Kidney capillary endothelial cell (primary cell): ENCODE results near the gene CBX1.
"Not testable (repeated sequence)": the region's sequence is repeated elsewhere in the genome, so short reads cannot be mapped to it uniquely, and the experiment has no call there.

Experiments
- DNase-seq: peaks from one replicate; pipeline ENCODE4 v3.0.0-alpha.2; 2018; ENCODE audit warnings: low spot score

The CBX1 gene

DNA sequence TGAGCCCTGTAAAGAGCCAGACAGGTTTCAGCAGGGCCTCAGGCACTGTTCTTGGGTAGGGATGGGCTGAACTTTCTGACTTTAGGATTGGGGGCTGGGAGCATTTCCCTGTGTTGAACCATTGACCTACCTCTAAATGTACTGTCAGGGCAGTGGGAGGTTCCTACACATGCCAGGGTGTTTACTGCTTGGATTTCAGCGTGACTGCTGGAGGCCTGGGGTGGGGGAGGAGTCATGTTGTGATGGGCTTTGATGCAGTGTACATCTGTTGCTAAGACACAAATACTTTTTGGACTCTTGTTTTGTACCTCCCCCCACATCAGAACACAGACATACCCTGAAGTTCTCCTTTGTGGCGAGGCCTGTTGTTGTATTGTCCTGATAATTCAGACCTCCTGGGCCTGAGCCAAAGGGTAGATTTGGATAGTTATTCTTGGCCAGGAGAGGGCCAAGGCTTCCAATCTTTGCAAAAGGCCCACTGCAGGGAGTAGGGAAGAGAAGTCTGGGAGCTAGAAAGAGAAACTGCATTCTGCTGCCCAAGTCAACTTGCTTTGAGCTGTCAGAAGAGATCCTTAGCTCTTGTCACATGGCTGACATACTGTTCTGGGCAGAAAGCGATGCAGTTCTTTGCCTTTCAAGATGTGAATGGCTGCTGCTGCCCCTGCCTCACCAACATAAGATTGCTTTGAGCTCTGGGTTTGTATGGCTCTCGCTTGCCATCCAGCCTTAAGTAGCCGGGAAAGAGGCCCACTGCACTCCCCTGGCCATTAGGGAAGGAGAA, 49.4 kb downstream of the CBX1 start:
- DNase-seq, result no peak

DNA sequence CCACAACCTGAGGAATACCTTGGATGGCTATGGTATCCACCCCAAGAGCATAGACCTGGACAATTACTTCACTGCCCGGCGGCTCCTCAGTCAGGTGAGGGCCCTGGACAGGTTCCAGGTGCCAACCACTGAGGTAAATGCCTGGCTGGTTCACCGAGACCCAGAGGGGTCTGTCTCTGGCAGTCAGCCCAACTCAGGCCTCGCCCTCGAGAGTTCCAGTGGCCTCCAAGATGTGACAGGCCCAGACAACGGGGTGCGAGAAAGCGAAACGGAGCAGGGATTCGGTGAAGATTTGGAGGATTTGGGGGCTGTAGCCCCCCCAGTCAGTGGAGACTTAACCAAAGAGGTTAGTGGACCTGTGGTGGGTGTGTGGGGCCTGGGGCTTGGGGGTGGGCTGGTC, 50.0 kb downstream of the CBX1 start:
- DNase-seq, result no peak

DNA sequence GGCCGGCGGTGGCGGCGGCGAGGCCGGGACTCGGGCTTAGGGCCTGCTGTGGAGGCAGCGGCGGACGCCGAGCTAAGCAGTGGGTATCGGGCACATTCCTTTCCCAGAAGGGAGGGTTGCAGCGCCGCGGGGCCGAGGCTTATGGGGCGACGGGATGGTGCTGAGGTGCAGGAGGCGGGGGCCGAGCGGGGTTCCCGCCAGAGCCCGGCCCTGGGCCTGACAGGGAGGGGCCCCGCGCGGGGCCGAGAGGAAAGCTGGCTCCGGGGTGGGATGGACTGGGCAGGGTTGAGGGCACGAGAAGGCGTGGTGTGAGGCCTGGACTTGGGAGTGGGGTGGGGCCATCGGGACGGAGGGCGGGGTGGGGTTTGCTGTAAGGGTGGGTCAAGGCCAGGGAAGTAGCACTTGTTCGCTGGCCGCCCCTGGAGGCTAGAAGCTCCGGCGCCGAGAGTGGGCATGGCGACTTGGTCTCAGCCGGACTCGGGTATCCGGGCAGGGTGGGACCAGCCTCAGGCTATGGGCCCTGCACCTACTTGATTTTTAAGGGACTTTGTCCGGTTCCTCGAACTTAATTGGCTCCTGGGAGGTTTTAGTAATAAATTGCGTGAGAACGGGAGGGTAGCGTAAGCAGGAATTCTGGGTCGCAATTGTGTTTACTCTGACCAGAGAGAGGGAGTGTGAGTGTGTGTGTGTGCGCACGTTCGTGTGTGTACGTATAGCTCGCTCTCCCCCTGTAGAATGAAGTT, 52.7 kb downstream of the CBX1 start:
- peak; percentile 86 for DNase-seq

DNA sequence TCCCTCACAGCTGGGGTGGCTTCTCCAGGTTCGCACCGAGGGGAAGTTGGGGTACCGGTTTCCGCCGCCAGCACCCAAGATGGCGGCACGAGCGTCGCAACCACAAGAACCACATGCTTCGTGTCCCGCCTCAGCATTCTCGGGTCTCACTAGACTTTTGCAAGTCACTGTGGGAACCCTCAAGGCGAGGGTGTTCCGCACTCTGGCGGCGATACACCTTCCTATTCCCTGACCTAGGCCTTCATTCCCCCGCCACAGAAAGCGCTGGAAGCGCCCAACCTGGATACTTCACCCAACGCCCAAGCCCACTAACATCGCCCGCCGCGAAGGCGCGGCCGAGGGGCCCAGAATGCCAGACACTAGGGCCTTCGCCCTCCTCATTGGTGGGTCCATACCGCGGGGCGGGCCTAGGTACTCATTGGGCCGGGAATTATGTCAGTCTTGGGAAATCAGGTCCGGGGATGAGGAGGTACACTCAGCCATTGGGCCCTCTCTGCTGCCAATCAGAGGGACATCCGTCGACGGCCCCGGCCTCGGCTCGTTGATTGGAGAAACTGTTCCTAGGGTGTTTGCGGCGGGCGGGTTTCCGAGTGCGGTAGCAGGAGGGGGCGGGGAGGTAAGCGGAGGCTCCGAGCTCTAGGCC, 53.4 kb downstream of the CBX1 start, which contains the start of gene NFE2L1:
Gene NFE2L1 (plus strand): TSS at position 619 of the 643 bp plus-strand sequence. CDS start 2,760 bp downstream, outside the sequence.
- DNase-seq, result peak; percentile 99

DNA sequence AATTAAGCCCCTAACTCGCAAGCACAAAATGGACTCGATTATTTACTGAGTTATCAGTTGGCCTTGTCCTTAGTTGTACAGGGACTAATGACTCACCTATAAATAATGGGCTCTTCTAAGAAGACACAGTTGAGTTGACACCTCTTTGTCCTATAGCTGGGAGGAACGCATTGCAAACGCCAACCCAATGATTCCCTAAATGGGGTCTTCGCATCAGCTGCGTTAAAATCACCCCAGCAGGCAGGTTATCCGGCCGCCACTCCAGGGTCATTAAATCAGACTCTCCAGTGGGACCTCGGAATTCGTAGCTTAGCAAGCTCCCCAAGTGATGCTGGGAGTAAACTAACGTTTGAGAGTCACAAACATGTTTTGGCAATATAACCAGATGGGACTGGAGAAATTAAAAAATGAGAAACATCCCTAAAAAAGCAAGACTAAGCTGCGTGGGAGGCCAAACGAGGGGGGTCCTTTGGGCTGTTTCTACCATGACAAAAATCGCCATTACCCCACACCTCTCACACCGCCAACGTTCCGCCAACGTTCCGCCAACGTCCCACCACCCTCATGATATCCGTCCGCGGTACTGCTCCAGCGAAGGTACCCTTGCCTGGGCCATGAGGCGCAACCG, 54.1 kb downstream of the CBX1 start:
- DNase-seq, result no peak

DNA sequence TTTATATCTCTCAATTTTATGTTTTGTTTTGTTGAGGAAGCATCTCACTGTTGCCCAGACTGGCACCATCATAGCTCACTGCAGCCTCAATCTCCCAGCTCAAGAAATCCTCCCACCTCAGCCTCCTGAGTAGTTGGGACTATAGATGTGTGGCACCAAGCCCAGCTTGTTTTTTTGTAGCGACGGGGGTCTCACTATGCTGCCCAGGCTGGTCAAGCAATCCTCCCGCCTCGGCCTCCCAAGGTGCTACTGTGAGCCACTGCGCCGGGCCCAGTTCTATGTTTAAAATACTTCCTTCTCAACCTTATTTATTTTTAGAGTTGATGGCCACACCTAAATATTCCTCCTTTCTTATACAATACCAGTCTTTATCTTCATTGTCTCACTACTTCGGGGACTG, 55.0 kb downstream of the CBX1 start:
- DNase-seq, result no peak

DNA sequence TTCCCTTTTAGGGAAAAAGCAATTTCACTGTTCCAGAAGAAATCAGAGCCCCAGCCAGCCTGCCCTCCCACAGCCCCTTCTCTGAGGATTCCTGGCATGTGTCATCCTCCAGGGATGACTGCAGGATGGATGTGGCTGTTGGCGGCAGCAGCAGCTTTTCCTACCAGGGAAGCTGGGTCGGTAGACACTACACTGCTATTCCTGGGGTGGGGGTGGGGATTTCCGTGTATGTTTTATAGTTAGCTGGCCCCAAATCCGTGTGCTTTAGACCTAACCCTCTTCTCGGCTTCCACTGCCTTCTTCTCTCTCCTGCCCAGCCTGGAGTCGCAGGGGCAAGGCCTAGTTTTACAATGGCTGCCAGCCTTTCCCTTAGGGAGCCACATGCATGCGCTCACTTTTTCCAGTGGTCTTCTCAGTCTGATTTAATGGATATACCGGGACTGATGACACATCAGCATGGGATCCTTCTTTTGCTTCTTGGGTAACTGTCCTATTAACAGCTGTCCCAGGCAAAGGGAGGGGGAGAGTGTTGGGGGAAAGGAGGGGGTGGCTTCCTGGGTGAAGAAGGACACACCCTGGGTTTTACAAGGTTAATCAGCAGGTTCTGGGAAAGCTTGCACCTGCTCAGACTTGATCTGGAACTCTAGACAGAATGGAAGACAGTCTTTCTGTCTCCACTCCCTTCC, 55.8 kb downstream of the CBX1 start:
- DNase-seq, result no peak

DNA sequence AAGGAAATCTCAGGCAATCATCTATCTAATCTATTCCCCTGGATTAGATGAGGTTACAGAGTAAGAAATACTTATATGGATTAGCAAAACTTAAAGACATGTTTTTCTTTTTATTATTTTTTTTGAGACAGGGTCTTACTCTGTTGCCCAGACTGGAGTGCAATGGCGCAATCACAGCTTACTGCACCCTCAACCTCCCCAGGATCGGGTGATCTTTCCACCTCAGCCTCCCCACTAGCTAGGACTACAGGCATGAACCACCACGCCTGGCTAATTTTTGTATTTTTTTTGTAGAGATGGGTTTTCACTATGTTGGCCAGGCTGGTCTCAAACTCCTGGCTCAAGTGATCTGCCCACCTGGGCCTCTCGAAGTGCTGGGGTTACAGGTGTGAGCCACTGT, 56.4 kb downstream of the CBX1 start:
- no peak for DNase-seq

DNA sequence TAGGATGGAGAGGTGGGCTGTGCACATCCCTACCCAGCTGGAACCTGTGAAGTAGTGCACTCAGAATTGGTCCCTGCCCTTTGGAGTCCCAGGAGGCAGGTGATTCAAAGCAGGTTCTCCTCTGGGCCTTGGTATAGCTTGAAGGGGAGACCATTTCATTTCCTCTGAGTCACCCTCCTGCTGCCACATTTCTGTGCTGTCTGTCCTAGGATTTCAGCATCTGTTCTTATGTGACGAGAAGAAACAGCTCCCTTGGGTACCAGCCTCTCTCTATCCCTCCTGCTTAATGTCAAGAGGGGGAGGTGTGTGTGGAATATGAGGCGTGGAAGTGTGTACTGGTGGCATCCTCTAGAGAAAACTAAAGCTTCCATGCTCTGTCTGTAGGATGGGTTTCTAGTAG, 58.1 kb downstream of the CBX1 start:
- no peak for DNase-seq

DNA sequence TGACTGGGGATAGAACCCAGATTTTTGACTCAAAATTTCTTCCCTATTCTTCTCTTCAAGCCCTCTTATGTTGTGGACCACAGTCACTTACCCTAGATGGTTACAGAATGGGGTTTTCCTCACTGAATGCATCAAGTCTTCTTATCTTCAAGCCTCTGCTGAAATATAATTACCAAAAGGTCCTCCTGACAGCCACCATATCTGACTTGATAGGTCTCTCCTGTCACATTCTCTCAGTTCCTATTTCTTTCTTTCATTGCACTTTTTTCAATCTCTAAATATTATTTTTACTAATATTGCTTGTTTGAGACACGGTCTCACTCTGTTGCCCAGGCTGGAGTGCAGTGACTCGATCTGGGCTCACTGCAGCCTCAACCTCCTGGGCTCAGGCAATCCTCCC, 62.6 kb downstream of the CBX1 start:
- no peak for DNase-seq

DNA sequence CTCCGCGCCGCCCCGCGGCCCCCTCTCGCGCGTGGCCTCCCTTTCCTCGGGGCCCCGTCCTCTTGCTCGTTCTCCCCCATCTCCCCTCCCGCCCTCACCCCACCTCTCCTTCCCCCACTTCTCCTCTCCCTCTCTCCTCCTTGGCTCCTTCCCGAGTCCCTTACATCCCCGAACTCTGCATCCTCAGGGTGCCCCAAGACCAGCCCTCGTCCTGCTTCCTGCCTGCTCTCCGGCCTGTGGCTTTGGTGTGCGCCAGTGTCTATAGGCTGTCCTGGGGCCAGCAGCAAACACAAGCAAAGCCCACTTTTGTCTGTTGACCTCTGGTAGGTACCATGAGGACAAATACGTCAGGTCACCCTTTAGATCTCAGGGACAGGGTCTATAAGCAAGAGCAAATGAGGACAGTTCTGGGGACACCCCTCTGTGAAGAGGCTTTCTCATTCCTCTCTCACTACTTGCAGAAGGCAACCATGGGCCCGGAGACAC, 63.4 kb downstream of the CBX1 start:
- DNase-seq, result no peak

DNA sequence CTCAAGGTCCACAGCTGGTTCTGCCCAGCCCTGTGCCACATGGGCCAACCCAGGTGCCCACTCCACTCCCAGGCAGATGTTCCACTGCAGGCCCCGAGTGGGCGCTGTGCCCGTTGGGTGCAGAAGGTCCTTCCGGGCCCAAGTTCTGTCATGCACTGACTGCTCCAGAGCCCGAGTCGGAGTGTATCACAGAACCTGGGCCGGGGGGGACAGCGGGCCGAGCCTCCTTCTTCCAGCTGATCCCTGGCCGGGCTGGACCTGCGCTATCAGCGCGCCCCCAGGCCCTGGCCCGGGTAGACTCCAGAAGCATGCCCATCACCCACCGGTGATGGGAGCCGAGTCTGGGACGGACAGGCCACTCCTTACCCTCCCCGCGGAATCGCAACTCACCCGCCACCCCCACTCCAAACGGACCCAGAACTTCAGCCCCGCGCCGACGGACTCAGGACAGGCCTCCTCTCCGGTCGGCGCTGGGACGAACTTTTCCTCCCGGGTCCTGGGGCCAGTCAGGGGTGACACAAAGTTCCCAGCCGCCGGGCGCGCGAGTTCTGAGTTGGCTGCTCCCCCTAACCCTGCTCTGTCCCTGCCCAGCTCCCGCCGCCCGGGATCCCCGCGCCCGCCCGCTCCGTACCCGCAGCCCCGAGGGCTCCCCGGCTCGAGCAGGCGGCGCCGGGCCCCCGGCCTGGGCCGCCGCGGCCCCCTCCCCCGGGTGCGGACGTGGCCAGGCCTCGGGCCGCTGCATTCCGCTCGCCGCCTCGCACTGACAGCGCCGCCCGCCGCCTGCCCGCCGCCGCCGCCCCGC, 64.0 kb downstream of the CBX1 start, which contains the start of gene COPZ2:
Gene COPZ2 (minus strand): TSS at position 762 of the 802 bp plus-strand sequence. CDS start 20 bp downstream, at position 742.
- DNase-seq, result no peak

DNA sequence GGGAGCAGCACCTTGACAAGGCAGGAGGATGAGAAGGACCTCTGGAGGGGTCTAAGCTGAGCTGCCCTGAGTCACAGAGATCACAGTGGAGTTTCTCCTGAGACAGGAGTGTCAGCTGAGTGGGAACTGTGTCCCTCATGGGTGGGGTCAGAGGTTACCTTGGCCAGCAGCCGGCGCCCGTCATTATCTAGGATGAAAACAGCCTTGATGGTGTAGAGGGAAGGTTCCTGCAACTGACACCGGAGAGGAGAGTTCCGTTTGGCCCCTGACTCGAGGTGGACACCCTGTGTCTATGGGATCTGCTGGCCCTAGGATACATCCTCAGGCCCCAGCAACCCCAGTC, 64.6 kb downstream of the CBX1 start:
- DNase-seq, result no peak

DNA sequence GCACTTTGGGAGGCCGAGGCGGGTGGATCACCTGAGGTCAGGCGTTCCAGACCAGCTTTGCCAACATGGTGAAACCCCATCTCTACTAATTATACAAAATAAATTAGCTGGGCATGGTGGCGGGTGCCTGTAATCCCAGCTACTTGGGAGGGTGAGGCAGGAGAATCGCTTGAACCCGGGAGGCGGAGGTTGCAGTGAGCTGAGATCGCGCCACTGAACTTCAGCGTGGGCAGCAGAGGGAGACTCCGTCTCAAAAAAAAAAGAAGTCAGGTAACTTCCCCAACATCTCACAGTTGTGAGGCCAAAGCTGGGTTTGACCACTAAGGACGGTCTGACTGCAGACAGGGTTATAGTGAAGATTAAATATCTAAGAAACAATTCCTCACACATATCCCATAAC, 66.5 kb downstream of the CBX1 start:
- not testable (repeated sequence) for DNase-seq

DNA sequence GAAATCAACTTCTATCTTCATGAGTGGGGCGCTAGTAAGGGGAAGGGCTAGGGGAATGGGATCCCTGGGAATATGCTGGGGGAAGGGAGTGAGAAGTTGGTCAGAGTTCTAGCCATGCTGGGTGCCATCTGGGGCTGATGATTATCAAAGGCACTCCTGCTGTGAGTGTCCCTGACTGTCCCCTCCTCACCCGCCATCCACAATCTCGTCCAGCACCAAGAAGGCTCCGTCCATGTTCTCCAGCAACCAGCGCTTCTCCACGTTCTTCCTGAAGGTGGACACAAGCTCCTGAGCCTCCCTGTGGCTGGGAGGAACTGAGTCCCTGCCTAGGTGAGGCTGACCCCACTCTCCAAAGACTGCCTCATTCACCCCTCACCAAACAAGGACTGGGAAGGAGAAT, 69.3 kb downstream of the CBX1 start:
- no peak for DNase-seq

DNA sequence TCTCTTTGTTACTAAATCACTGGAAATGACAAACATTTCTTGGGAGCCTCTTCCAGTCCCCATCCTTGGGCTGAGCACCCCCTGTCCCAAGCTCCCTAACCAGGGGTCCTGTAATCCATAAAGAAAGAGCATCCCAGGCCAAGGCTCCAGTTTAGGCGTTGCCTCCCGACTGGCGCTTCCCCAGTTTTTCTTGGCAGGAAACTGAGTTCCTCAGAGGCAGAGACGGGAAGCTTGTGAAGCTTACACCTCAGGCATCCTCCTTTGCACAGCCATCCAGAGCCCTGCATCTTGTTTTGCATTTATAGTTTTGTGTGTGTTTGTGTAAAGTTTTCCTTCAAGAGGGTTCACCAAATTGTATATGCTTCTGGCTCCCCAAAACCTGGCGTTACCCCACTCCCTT, 70.7 kb downstream of the CBX1 start:
- DNase-seq, result peak; percentile 28

DNA sequence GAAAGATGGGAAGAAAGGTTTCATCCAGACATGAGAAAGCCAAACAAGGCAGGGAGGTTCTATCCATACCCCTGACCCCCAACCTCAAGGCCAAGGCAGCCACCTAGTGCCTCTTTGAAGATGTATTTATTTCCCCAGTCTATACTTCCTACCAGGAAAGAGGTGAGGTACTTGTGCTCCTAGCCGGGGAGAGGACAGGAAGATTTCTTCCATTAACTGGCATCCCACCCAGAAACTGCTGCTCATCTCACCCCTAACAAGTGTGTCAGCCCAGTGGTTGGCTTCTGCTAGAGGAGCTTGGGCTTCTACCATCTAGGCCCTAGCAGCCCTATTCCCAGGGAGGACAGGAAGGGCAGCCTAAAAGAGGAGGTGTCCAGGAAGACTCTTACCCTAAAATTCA, 72.5 kb downstream of the CBX1 start:
- no peak for DNase-seq

DNA sequence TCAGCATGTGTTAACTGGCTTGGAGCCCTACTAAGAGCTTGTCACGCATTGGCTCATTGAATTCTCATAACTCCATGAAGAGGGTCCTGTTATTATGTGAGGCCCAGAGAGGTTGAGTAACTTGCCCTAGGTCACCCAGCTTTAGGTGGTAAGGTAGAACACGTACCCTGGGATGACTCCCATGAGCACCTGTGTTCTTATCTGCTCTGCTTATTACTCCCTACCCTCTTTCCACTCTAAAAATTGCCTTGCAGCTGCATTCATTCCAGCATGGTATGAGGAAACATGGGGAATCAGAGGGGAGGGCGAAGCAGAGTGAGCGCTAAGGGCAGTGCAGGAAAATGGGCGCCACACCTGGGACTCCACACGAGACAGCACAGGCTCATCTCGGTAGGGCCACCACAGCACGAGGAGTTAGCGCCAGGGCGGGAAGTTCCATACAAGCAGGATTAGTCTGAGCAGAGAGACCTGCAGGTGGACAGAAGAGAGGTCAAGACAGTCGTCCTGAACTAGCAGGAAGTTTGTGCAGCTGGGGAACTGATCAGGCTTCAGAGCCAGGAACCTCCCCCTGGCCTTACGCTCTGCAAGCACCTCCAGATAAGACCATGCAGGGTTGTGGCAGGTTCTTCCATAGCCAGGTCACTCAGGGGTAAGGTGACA, 73.8 kb downstream of the CBX1 start:
- no peak for DNase-seq

DNA sequence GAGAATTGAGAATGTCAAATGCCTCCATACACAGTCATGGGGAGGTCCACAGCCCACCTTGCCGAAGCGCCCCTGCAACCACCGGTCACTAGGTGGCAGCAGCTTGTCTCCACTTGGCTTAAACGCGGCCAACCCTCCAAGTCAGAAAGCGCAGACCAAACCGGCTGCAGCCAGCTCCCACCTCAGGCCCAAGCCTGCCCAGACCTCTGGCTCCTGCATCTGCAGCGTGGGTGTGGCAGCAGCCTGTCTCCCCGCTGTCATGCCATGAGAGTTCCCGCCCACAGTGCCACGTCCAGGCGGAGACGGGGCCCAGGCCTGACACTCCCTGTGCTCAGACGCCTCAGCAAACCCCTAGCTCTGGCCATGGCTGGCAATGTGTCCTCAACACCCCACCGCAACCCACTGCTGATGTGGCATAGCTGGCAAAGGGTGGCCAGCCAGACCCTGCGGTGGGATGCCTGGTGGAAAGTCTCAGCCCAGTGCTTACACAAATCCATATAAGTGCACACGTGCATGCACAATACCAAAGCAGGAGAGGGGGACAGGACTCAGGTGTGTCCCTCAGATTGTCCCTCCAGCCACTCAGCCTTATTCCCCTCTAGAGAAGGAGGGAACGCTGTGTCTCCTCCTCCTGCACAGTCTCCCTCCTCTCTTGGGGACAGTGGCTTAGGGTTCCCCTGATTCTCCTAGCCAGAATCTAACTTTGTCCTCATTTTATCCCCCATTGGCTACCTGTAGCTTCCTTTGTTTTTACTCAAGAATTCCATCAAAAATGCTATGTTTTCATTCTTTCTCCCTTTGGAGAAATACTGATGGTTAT, 74.6 kb downstream of the CBX1 start:
- DNase-seq, result peak; percentile 78
